ENCODE measurements around the gene FAM228B. TPM values are rescaled to one million over a fixed set of nuclear protein-coding genes. Genes with fewer than 3 reads are reported as not detected.
"Not testable (repeated sequence)": the region's sequence is repeated elsewhere in the genome, so short reads cannot be mapped to it uniquely, and the experiment has no call there.

Gene FAM228B
- total and polyA plus RNA-seq, 7 donors = 1.4 to 44.1 (median 24.7) TPM

GRCh38 chr2:24106786-24107185, 16.5 kb upstream of the FAM228B start:
- no peak for TF ChIP-seq POLR2AphosphoS5 (IDR thresholded peaks at IDR 0.05)
- no peak for TF ChIP-seq CTCF (IDR thresholded peaks at IDR 0.05)
- TF ChIP-seq POLR2A (IDR thresholded peaks at IDR 0.05) = no peak
- TF ChIP-seq EP300 (IDR thresholded peaks at IDR 0.05) = no peak
- Histone ChIP-seq H3K4me1 (no peaks in the 10 kb centered on the region), H3K27me3 (no peaks in the 10 kb centered on the region), H3K9me3 (no peaks in the 10 kb centered on the region), H3K4me3 (no peak overlapping the region), H3K36me3 (peaks cover 0 to 8% (median 0%) of the 10 kb centered on the region in 4 donors), H3K27ac (no peak overlapping the region)
- intact Hi-C loops (cut with DNase I) = no loop called here
- no peak for DNase-seq

- peaks cover 0 to 8% (median 0%) of the 10 kb centered on the region in 4 donors for H3K36me3 ChIP-seq
- DNase-seq = no peak
- intact Hi-C loops (cut with DNase I) = no loop called here
- no peak overlapping the region for H3K27ac ChIP-seq
- H3K27me3 ChIP-seq = no peaks in the 10 kb centered on the region
- H3K4me1 ChIP-seq = no peaks in the 10 kb centered on the region
- no peaks in the 10 kb centered on the region for H3K9me3 ChIP-seq
- TF ChIP-seq POLR2AphosphoS5 (IDR thresholded peaks at IDR 0.05) (no peak), EP300 (IDR thresholded peaks at IDR 0.05) (no peak), CTCF (IDR thresholded peaks at IDR 0.05) (no peak), POLR2A (IDR thresholded peaks at IDR 0.05) (no peak)
- H3K4me3 ChIP-seq = no peak overlapping the region
- WGBS, 2 donors = 51 to 96% methylated on average over 1 of the region's 1 CpG
Measured at GRCh38 chr2:24107336-24107735, 15.9 kb upstream of the FAM228B start.

- 93 to 97% methylated on average over 1 of the region's 1 CpG for WGBS, 2 donors
- intact Hi-C loops (cut with DNase I); H3K27me3 ChIP-seq; H3K4me1 ChIP-seq; DNase-seq; H3K9me3 ChIP-seq; H3K4me3 ChIP-seq; H3K27ac ChIP-seq; H3K36me3 ChIP-seq: not testable (repeated sequence)
Measured at GRCh38 chr2:24109431-24109830, 13.8 kb upstream of the FAM228B start.

- Histone ChIP-seq H3K27me3 (no peaks in the 10 kb centered on the region), H3K4me1 (no peaks in the 10 kb centered on the region), H3K27ac (no peak overlapping the region), H3K36me3 (peaks cover 0 to 8% (median 0%) of the 10 kb centered on the region in 4 donors), H3K9me3 (no peaks in the 10 kb centered on the region), H3K4me3 (no peak overlapping the region)
- 88 to 92% methylated on average over 7 of the region's 7 CpGs for WGBS, 2 donors
- intact Hi-C loops (cut with DNase I) = no loop called here
- TF ChIP-seq EP300 (IDR thresholded peaks at IDR 0.05) (no peak), POLR2A (IDR thresholded peaks at IDR 0.05) (no peak), POLR2AphosphoS5 (IDR thresholded peaks at IDR 0.05) (no peak), CTCF (IDR thresholded peaks at IDR 0.05) (no peak)
- DNase-seq = no peak
Measured at GRCh38 chr2:24110660-24111303, 12.5 kb upstream of the FAM228B start.

- no peak overlapping the region for H3K27ac ChIP-seq
- DNase-seq = no peak
- intact Hi-C loops (cut with DNase I) = no loop called here
- H3K27me3 ChIP-seq = no peaks in the 10 kb centered on the region
- TF ChIP-seq CTCF (IDR thresholded peaks at IDR 0.05) (no peak), POLR2AphosphoS5 (IDR thresholded peaks at IDR 0.05) (no peak), POLR2A (IDR thresholded peaks at IDR 0.05) (no peak), EP300 (IDR thresholded peaks at IDR 0.05) (no peak)
- H3K4me1 ChIP-seq = no peaks in the 10 kb centered on the region
- no peak overlapping the region for H3K4me3 ChIP-seq
- H3K9me3 ChIP-seq = no peaks in the 10 kb centered on the region
- H3K36me3 ChIP-seq = peaks cover 0 to 8% (median 0%) of the 10 kb centered on the region in 4 donors
- 75 to 84% methylated on average over 2 of the region's 2 CpGs for WGBS, 2 donors
Measured at GRCh38 chr2:24111407-24111901, 11.8 kb upstream of the FAM228B start.
